Measurements from ENCODE around the gene CCDC70.
A peak's percentile ranks its signal among the peaks of the same experiment; 100 is the strongest.

CCDC70 gene

GRCh38 chr13:51912091-51912490 lies 50.3 kb downstream of the CCDC70 start:
- DNase-seq, result no peak

- peak; percentile 49 for DNase-seq
These were observed 50.9 kb downstream of the CCDC70 start for GRCh38 chr13:51912511-51913225.

DNA sequence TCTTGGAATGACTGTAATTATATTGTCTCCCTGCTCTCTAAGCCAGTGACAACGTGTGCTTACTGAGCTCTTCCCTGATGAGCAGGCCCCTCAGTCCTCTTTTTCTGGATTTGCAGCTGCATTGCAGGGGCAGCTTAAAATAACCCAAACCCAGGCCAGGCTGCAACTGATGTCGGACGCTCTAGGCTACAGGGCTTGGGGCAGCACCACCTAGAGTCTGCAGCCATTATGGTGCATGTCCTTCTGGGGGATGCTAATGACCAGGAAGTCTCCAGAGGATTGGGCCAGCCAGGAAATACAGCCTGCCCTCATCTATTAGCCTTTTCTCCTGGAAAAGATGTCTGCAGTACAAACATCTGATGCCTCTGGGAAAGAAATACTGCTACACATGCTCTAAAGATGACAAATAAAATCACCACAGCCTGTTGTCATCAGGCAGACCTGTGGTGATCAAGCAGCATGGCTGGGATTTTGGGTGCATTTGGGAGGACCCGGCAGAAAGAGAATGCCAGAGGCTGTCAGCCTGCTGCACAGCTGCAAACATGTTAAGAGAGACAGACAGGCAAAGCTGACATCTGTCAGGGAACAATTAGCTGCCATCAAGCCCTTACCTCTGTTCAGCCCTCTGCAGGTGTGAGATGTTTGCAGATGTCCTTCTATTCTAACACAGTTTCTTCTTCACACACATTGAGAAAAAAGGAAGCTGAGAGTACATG lies 51.8 kb downstream of the CCDC70 start:
- no peak for DNase-seq

DNA sequence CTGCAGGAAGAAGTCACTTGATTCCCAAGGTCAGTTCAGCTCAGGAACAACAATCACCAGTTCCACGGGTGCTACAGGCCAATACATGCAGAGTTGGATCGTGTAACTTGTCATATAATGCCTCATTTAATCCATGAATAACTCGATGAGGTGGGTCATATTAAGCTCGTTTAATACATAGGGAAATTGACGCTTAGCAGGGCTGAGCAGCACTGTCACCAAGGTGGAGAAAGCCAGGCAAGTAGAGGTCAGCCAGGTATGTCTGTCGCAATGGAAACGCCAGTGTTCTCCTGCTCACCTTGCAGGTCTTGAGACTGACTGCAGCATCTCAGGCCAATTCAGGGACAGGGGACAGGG lies 52.3 kb downstream of the CCDC70 start:
- no peak for DNase-seq
